Ureter (tissue), 1 donor: ENCODE data around the gene CEACAM20. TPM values are rescaled to one million over a fixed set of nuclear protein-coding genes. Genes with fewer than 3 reads are reported as not detected.
"Not testable (repeated sequence)": the region's sequence is repeated elsewhere in the genome, so short reads cannot be mapped to it uniquely, and the experiment has no call there.

Experiments
- DNase-seq: peaks from one replicate; pipeline ENCODE4 v3.0.0-alpha.2; 2020; ENCODE audit warnings: low spot score
- total RNA-seq: library from RNA; stranded (reverse); gene quantifications from one replicate; pipeline ENCODE4 v1.2.4, GENCODE V29; 2023
- donor health status: DM: yes; HTN: yes; CAD: no.

CEACAM20 gene
- total RNA-seq, 1 donor from 2014 or later = not detected

GRCh38 chr19:44496711-44497110 lies 32.8 kb downstream of the CEACAM20 start:
- DNase-seq = no peak

GRCh38 chr19:44476559-44477408 lies 52.7 kb downstream of the CEACAM20 start:
- no peak for DNase-seq

- not testable (repeated sequence) for DNase-seq
Measured at GRCh38 chr19:44468730-44469129, 60.7 kb downstream of the CEACAM20 start.

DNA sequence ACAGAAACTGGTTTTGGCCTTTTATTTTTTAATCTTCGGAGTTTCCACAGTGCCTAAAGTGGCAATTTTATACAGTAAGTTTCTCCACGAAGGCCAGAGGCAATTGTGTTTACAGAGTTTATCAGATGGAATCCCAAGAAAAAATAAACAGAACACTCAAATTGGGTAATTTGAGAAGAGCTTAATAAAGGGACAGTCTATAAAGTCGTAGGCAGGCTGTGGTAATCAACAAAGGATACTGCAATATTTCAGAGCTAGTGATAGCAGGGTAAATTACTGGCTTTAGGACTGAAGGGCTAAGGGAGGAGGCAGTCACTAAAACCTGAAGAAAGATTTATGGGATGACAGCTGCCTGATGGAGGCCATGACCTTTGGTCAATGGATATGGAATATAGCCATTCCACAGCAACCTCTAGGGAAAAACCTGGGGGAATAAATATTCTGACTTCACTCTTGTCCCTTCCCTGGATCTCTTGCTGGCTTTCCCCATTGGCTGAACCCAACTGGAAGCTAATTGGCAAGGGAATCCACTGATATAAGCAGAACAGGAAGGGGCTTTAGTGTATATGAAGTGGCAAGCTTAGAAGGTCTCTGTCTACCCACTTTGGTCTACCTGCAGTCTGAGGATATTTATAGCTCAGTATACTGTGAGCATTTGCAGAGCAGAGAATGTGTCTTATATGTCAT lies 66.7 kb downstream of the CEACAM20 start:
- not testable (repeated sequence) for DNase-seq

Other genes starting within 250 kb of the CEACAM20 start
- 8.4 TPM for gene ZNF235, start 224.7 kb downstream of the CEACAM20 start, total RNA-seq
- gene ZNF112, start 173.0 kb downstream of the CEACAM20 start, total RNA-seq = 8.7 TPM
- gene ZNF285, start 128.1 kb downstream of the CEACAM20 start, total RNA-seq = 6.6 TPM
- gene ZNF229, start 81.2 kb downstream of the CEACAM20 start, total RNA-seq = 7.7 TPM
- 10.9 TPM for gene ZNF180, start 29.2 kb downstream of the CEACAM20 start, total RNA-seq
- gene IGSF23, start 83.9 kb upstream of the CEACAM20 start, total RNA-seq = not detected
- 24.9 TPM for gene PVR, start 114.2 kb upstream of the CEACAM20 start, total RNA-seq
- gene CEACAM19, start 141.8 kb upstream of the CEACAM20 start, total RNA-seq = 4.5 TPM
- not detected for gene CEACAM16, start 169.5 kb upstream of the CEACAM20 start, total RNA-seq
- gene BCL3, start 219.0 kb upstream of the CEACAM20 start, total RNA-seq = 68.4 TPM
- gene CBLC, start 248.2 kb upstream of the CEACAM20 start, total RNA-seq = 49.5 TPM